HL-60 (cell line): ENCODE data around the gene POMC.

Experiments used
- CTCF ChIP-seq: IDR thresholded peaks from one replicate; pipeline ENCODE4 v1.5.1; 2011; ENCODE audit warnings: low read length, control low read depth, inconsistent platforms; ENCODE audit not compliant: insufficient read depth
- GABPA ChIP-seq: IDR thresholded peaks from 2 replicates; pipeline ENCODE4 v1.6.1; 2012; ENCODE audit warnings: low read depth
- POLR2AphosphoS5 ChIP-seq: IDR thresholded peaks from 2 replicates; pipeline ENCODE4 v1.6.1; 2012; ENCODE audit warnings: low read depth
- REST ChIP-seq: IDR thresholded peaks from 2 replicates; pipeline ENCODE4 v1.6.1; 2012; ENCODE audit warnings: low read depth; ENCODE audit not compliant: insufficient replicate concordance
- SPI1 ChIP-seq: IDR thresholded peaks from 2 replicates; pipeline ENCODE4 v1.6.1; 2012; ENCODE audit warnings: low read depth, mild to moderate bottlenecking, borderline replicate concordance

- TF ChIP-seq CTCF: no peak
- no peak for TF ChIP-seq SPI1
- no peak for TF ChIP-seq POLR2AphosphoS5
- TF ChIP-seq GABPA: no peak
- no peak for TF ChIP-seq REST
Observed at GRCh38 chr2:25158096-25158852, 10.1 kb downstream of the POMC start.
